Heart left ventricle (tissue), 16 donors: ENCODE measurements around the gene DROSHA. TPM values are rescaled to one million over a fixed set of nuclear protein-coding genes. Genes with fewer than 3 reads are reported as not detected.

Experiments used
- ATAC-seq, 4 donors: fragments of 200-7000 bp; cut with Tn5 transposase; one replicate each; pipeline ENCODE4 v1.9.1; 2020 to 2022; ENCODE audit warnings: moderate library complexity in 4 of 4, mild to moderate bottlenecking in 3 of 4, moderate number of reproducible peaks in 1 of 4
- DNase-seq, 5 donors: peaks; one replicate each; pipeline ENCODE4 v3.0.0-alpha.2; 2020
- H3K27ac ChIP-seq, 12 donors: fragments of 200-600 bp; sonication (generic) in 4 of 12; one replicate each; pipeline versions ENCODE4 v1.5.0 to v1.8.0; 2016 to 2022; ENCODE audit warnings: mild to moderate bottlenecking in 2 of 12
- H3K27me3 ChIP-seq, 9 donors: fragments of 200-600 bp; sonication (generic) in 2 of 9; one replicate each; pipeline versions ENCODE4 v1.5.1 to v1.8.0; 2016 to 2022; ENCODE audit warnings: mild to moderate bottlenecking in 3 of 9
- H3K36me3 ChIP-seq, 9 donors: fragments of 200-600 bp; sonication (generic) in 2 of 9; one replicate each; pipeline versions ENCODE4 v1.5.0 to v1.8.0; 2018 to 2022; ENCODE audit warnings: mild to moderate bottlenecking in 2 of 9
- H3K4me1 ChIP-seq, 12 donors: fragments of 200-600 bp; sonication (generic) in 4 of 12; one replicate each; pipeline versions ENCODE4 v1.5.0 to v1.8.0; 2016 to 2022; ENCODE audit warnings: mild to moderate bottlenecking in 3 of 12
- H3K4me3 ChIP-seq, 12 donors: fragments of 200-600 bp; sonication (generic) in 4 of 12; one replicate each; pipeline versions ENCODE4 v1.5.0 to v1.8.0; 2017 to 2022; ENCODE audit warnings: mild to moderate bottlenecking in 9 of 12, moderate library complexity in 4 of 12
- H3K9me3 ChIP-seq, 12 donors: fragments of 200-600 bp; sonication (generic) in 4 of 12; one replicate each; pipeline versions ENCODE4 v1.5.0 to v1.8.0; 2016 to 2022; ENCODE audit warnings: mild to moderate bottlenecking in 1 of 12
- CTCF ChIP-seq, 12 donors: fragments of 200-600 bp; sonication (generic) in 4 of 12; IDR thresholded peaks; one replicate each; pipeline versions ENCODE4 v1.5.0 to v1.8.0; 2018 to 2022; ENCODE audit warnings: antibody characterized with exemption in 12 of 12, mild to moderate bottlenecking in 5 of 12
- POLR2A ChIP-seq, 2 donors: fragments of 450-650 bp; IDR thresholded peaks; one replicate each; pipeline ENCODE4 v1.6.1; 2017; ENCODE audit warnings: antibody characterized with exemption in 2 of 2, mild to moderate bottlenecking in 2 of 2, moderate library complexity in 2 of 2
- WGBS, 4 donors: extraction: QIAGEN DNeasy Blood & Tissue Kit in 2 of 4; methylation state at CpG; one replicate each; pipeline versions ENCODE4 v1.1.5 to v1.1.7; 2013 to 2018; 5-methylcytosine and 5-hydroxymethylcytosine counted together
- intact Hi-C, 10 donors: fragments of 100-400 bp; cut with DNase I; formaldehyde crosslinking; loops; one replicate each; pipeline versions ENCODE4 v1.11.1 to v1.14.2; 2022
- polyA plus RNA-seq, 2 donors: library from polyadenylated mRNA; stranded (reverse); fragments of 200-250 nt; gene quantifications; one replicate each; pipeline ENCODE4 v1.2.3, GENCODE V29; 2013
- total RNA-seq, 9 donors: library from RNA; depleted of rRNA in 2 of 9; stranded (reverse); fragments of >200 nt in 2 of 9; fragmentation: NEBNext Ultra II Directional in 3 of 9; extraction: Animal tissue kit (Norgen Biotek cat#: 25700) in 3 of 9; gene quantifications; one replicate each; pipeline versions ENCODE4 v1.1.0 to v1.2.4, GENCODE V29; 2016 to 2023
- donor health status: ischemic (EF 13 %, LVEDD 7.1; RV severe dilation, severe dysfunction).
- donor health status: healthy with polysubstance abuse.
- donor health status: DM: no; HTN: yes; CAD: no.
- donor health status: DM: no; HTN: no; CAD: no.
- donor health status: ischemic (EF 25% LVEDD 6.9; RV normal size, moderate dysfunction).
- donor health status: ischemic (EF 25% LVEDD 5.7; RV mildly dilated, moderate dysfunction).
- donor health status: healthy.
- donor health status: DM: yes; HTN: yes; CAD: no.
- donor health status: ischemic (EF 35%, LVEDD 5.7; RV mildly dilated, moderate dysfunction).
- donor health status: nonischemic (EF 11% LVEDD 7.7; RV severe dilation, severe dysfunction).
- donor health status: DM: yes; HTN: yes; CAD: no.
- donor health status: PGD.
- donor health status: ischemic (EF 29% LVEDD 5.4; RV normal size, mild dysfunction).
- donor health status: nonischemic (EF 23%, LVEDD 6.1; RV moderate dilation, normal function).

The DROSHA gene
- total and polyA plus RNA-seq, 11 donors = 19.3 to 55.6 (median 33.2) TPM

DNA sequence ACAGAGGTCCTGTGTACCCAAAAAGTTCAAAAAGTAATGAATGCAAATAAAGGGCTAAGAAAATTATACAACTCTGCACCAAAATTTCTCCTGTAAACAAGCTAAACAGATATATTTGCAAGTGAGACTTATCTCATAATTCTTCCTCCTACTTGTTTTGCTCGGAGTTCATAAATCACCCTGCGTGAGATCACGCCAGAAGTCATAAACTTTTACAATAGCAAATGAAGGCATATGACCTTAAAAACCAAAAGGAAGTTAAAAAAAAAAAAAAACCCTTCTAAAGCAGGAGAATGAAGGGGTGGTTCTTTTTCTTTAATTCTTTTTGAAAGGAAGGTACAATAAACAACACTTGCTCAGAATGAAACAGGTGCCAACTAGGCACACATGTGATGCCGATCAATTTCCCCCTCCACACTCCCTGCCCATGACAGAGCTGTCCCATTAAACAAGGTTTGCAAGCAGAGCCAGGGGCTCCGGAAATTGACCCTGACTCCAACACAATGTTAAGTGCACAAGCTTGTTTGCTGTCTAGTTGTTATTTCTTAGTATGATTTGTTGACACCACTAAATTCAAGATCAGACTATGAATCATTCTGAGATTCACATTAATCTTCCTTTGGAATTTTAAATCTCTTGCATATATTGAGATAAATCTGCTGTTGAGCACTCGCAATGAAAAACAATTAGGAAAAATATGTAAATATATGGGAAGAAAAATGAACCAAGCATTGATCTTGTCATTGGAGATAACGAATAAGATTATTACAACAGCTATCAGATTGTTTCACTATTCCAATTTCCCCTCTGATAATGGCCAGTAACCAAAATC, 46.3 kb downstream of the DROSHA start:
- Histone ChIP-seq H3K4me1 (no peaks in the 10 kb centered on the region), H3K36me3 (peaks cover 0 to 97% (median 82%) of the 10 kb centered on the region in 9 donors), H3K4me3 (no peak overlapping the region), H3K27ac (no peak overlapping the region), H3K27me3 (no peaks in the 10 kb centered on the region), H3K9me3 (no peaks in the 10 kb centered on the region)
- intact Hi-C loops = no loop called here
- WGBS, 4 donors = 90 to 95% (median 93%) methylated on average over 7 of the region's 7 CpGs
- no peak for ATAC-seq
- no peak for TF ChIP-seq POLR2A (IDR thresholded peaks at IDR 0.05)
- TF ChIP-seq CTCF (IDR thresholded peaks at IDR 0.05) = no peak
- no peak for DNase-seq

DNA sequence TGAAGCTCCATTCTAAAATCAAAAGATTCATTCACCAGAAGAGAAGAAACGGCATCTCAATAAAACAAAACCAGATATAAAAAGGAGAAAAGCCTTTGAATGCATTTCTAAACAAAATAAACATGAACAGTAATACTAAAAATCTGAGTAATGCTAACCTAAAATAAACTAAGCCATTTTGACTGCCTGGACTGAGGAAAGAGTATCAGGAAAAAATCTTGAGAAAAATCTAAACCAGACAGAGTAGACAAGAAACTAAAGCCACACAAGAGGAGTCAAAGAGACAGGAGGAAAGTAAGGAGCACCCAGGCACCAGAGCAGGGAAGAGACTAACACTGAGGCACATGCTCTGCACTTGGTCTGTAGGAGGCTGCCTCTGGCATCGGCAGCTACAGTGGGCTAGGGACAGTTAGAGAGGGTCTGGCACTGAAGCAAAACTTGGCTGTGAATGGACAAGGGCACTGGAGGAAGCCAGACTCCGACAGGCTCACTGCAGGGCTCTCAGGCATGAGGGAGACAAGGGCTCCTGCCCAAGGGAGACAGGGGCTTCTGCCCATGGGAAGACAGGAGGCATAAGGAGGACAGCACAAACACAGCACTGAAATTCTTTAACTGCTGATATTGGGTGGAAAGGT, 50.2 kb downstream of the DROSHA start:
- H3K27ac ChIP-seq = no peak overlapping the region
- H3K9me3 ChIP-seq = no peaks in the 10 kb centered on the region
- H3K4me1 ChIP-seq = peaks cover 0 to 7% (median 0%) of the 10 kb centered on the region in 12 donors
- ATAC-seq (no peak), DNase-seq (no peak)
- peaks cover 0 to 71% (median 57%) of the 10 kb centered on the region in 9 donors for H3K36me3 ChIP-seq
- TF ChIP-seq POLR2A (IDR thresholded peaks at IDR 0.05) = no peak
- TF ChIP-seq CTCF (IDR thresholded peaks at IDR 0.05) = no peak
- WGBS, 4 donors = 83 to 90% (median 88%) methylated on average over 3 of the region's 3 CpGs
- intact Hi-C loops = no loop called here
- H3K4me3 ChIP-seq = no peak overlapping the region
- H3K27me3 ChIP-seq = no peaks in the 10 kb centered on the region

GRCh38 chr5:31479706-31480105, 52.2 kb downstream of the DROSHA start:
- 94 to 99% (median 95%) methylated on average over 2 of the region's 2 CpGs for WGBS, 4 donors
- intact Hi-C loops = no loop called here
- no peak overlapping the region for H3K4me3 ChIP-seq
- H3K4me1 ChIP-seq = peaks cover 0 to 7% (median 0%) of the 10 kb centered on the region in 12 donors
- no peak for ATAC-seq
- H3K9me3 ChIP-seq = no peaks in the 10 kb centered on the region
- no peak overlapping the region for H3K27ac ChIP-seq
- TF ChIP-seq POLR2A (IDR thresholded peaks at IDR 0.05) = no peak
- TF ChIP-seq CTCF (IDR thresholded peaks at IDR 0.05) = no peak
- no peak for DNase-seq
- no peaks in the 10 kb centered on the region for H3K27me3 ChIP-seq
- H3K36me3 ChIP-seq = peaks cover 0 to 64% (median 44%) of the 10 kb centered on the region in 9 donors

- intact Hi-C loops = no loop called here
- H3K27me3 ChIP-seq = no peaks in the 10 kb centered on the region
- H3K9me3 ChIP-seq = no peaks in the 10 kb centered on the region
- DNase-seq (no peak), ATAC-seq (no peak)
- peaks cover 0 to 61% (median 38%) of the 10 kb centered on the region in 9 donors for H3K36me3 ChIP-seq
- no peak overlapping the region for H3K27ac ChIP-seq
- no peak overlapping the region for H3K4me3 ChIP-seq
- H3K4me1 ChIP-seq = peaks cover 0 to 7% (median 0%) of the 10 kb centered on the region in 12 donors
- TF ChIP-seq POLR2A (IDR thresholded peaks at IDR 0.05) (no peak), CTCF (IDR thresholded peaks at IDR 0.05) (no peak)
Measured at GRCh38 chr5:31478901-31479300, 53.0 kb downstream of the DROSHA start.
